ENCODE measurements around the gene CHMP1B.

CHMP1B gene

GRCh38 chr18:11851146-11851805, at the start of gene CHMP1B:
TSS of gene CHMP1B (plus strand) at chr18:11851413. CDS start at chr18:11851512, 99 bp downstream.
- peak; percentile 82 for FAIRE-seq
- DNase-seq (ENCODE audit: low spot score) = peak; percentile 99

GRCh38 chr18:11801573-11801972, 49.6 kb upstream of the CHMP1B start:
- DNase-seq (ENCODE audit: low spot score) (no peak), FAIRE-seq (peak; percentile 9)

- no peak for FAIRE-seq
- DNase-seq (ENCODE audit: low spot score) = no peak
Observed at GRCh38 chr18:11802158-11802557, 49.1 kb upstream of the CHMP1B start.

GRCh38 chr18:11802586-11802985, 48.6 kb upstream of the CHMP1B start:
- FAIRE-seq (no peak), DNase-seq (ENCODE audit: low spot score) (no peak)

- FAIRE-seq (no peak), DNase-seq (ENCODE audit: low spot score) (no peak)
Observed at GRCh38 chr18:11807233-11807632, 44.0 kb upstream of the CHMP1B start.

- DNase-seq (ENCODE audit: low spot score) (peak; percentile 93), FAIRE-seq (no peak)
Observed at GRCh38 chr18:11808001-11808855, 43.0 kb upstream of the CHMP1B start.

- FAIRE-seq = no peak
- DNase-seq (ENCODE audit: low spot score) = no peak
Observed at GRCh38 chr18:11809895-11810294, 41.3 kb upstream of the CHMP1B start.

- DNase-seq (ENCODE audit: low spot score) = no peak
- FAIRE-seq = no peak
Observed at GRCh38 chr18:11810379-11810778, 40.8 kb upstream of the CHMP1B start.

GRCh38 chr18:11811009-11811408, 40.2 kb upstream of the CHMP1B start:
- FAIRE-seq = no peak

GRCh38 chr18:11817229-11817628, 34.0 kb upstream of the CHMP1B start:
- no peak for DNase-seq (ENCODE audit: low spot score)
- no peak for FAIRE-seq

More at GRCh38 chr18:11811009-11811408, 40.2 kb upstream of the CHMP1B start:
- no peak for DNase-seq (ENCODE audit: low spot score)

GRCh38 chr18:11818486-11819203, 32.6 kb upstream of the CHMP1B start:
- FAIRE-seq (no peak), DNase-seq (ENCODE audit: low spot score) (no peak)

GRCh38 chr18:11819938-11820337, 31.3 kb upstream of the CHMP1B start:
- FAIRE-seq (no peak), DNase-seq (ENCODE audit: low spot score) (no peak)

- DNase-seq (ENCODE audit: low spot score) (no peak), FAIRE-seq (no peak)
Observed at GRCh38 chr18:11820697-11821096, 30.5 kb upstream of the CHMP1B start.

- FAIRE-seq (no peak), DNase-seq (ENCODE audit: low spot score) (no peak)
Observed at GRCh38 chr18:11821208-11821607, 30.0 kb upstream of the CHMP1B start.

- FAIRE-seq (no peak), DNase-seq (ENCODE audit: low spot score) (no peak)
Observed at GRCh38 chr18:11821643-11822237, 29.5 kb upstream of the CHMP1B start.

GRCh38 chr18:11823545-11823944, 27.7 kb upstream of the CHMP1B start:
- FAIRE-seq = no peak
- no peak for DNase-seq (ENCODE audit: low spot score)

- DNase-seq (ENCODE audit: low spot score) (no peak), FAIRE-seq (no peak)
Observed at GRCh38 chr18:11826836-11827235, 24.4 kb upstream of the CHMP1B start.

GRCh38 chr18:11828786-11829432, 22.3 kb upstream of the CHMP1B start:
- FAIRE-seq = no peak
- no peak for DNase-seq (ENCODE audit: low spot score)

- DNase-seq (ENCODE audit: low spot score) (no peak), FAIRE-seq (no peak)
Observed at GRCh38 chr18:11830585-11830984, 20.6 kb upstream of the CHMP1B start.

- DNase-seq (ENCODE audit: low spot score) (no peak), FAIRE-seq (no peak)
Observed at GRCh38 chr18:11831921-11832320, 19.3 kb upstream of the CHMP1B start.

GRCh38 chr18:11834772-11835171, 16.4 kb upstream of the CHMP1B start:
- FAIRE-seq (no peak), DNase-seq (ENCODE audit: low spot score) (no peak)
